Nephron progenitor cell (in vitro differentiated cells): ENCODE results near the gene PLSCR3.

Experiments used
- DNase-seq: peaks from one replicate; pipeline ENCODE4 v3.0.0; 2021
- H3K27ac Mint-ChIP-seq: 2 replicates; pipeline ENCODE4 v1.8.0; 2021; ENCODE audit warnings: mild to moderate bottlenecking, moderate library complexity, mixed read lengths
- H3K27me3 Mint-ChIP-seq: 2 replicates; pipeline ENCODE4 v1.8.0; 2021; ENCODE audit warnings: mild to moderate bottlenecking, low read depth, mixed read lengths; ENCODE audit not compliant: poor library complexity
- H3K36me3 Mint-ChIP-seq: 2 replicates; pipeline ENCODE4 v1.8.0; 2021; ENCODE audit warnings: low read depth, mixed read lengths
- H3K4me1 Mint-ChIP-seq: 2 replicates; pipeline ENCODE4 v1.8.0; 2021; ENCODE audit warnings: mixed read lengths
- H3K4me3 Mint-ChIP-seq: 2 replicates; pipeline ENCODE4 v1.8.0; 2021; ENCODE audit warnings: mild to moderate bottlenecking, moderate library complexity, mixed read lengths
- H3K9me3 Mint-ChIP-seq: 2 replicates; pipeline ENCODE4 v1.8.0; 2021; ENCODE audit warnings: mild to moderate bottlenecking, moderate library complexity, mixed read lengths
- TF ChIP-seq, protein P1 (sequence below): fragments of 200-600 bp; sonication (generic); IDR thresholded peaks from 2 replicates; pipeline ENCODE4 v1.5.0; 2021; ENCODE audit warnings: antibody characterized with exemption

PLSCR3 gene

GRCh38 chr17:7409716-7410115, 15.4 kb upstream of the PLSCR3 start:
- peaks cover 44% of the 10 kb centered on the region for H3K4me1 Mint-ChIP-seq
- no peak for DNase-seq
- no peaks in the 10 kb centered on the region for H3K9me3 Mint-ChIP-seq
- H3K27ac Mint-ChIP-seq = peak overlapping the region; percentile 9
- no peak overlapping the region for H3K4me3 Mint-ChIP-seq
- TF ChIP-seq, protein P1, sequence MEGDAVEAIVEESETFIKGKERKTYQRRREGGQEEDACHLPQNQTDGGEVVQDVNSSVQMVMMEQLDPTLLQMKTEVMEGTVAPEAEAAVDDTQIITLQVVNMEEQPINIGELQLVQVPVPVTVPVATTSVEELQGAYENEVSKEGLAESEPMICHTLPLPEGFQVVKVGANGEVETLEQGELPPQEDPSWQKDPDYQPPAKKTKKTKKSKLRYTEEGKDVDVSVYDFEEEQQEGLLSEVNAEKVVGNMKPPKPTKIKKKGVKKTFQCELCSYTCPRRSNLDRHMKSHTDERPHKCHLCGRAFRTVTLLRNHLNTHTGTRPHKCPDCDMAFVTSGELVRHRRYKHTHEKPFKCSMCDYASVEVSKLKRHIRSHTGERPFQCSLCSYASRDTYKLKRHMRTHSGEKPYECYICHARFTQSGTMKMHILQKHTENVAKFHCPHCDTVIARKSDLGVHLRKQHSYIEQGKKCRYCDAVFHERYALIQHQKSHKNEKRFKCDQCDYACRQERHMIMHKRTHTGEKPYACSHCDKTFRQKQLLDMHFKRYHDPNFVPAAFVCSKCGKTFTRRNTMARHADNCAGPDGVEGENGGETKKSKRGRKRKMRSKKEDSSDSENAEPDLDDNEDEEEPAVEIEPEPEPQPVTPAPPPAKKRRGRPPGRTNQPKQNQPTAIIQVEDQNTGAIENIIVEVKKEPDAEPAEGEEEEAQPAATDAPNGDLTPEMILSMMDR = no peak
- peaks cover 2% of the 10 kb centered on the region for H3K27me3 Mint-ChIP-seq
- peaks cover 23% of the 10 kb centered on the region for H3K36me3 Mint-ChIP-seq

GRCh38 chr17:7408863-7409262, 14.5 kb upstream of the PLSCR3 start:
- Mint-ChIP-seq H3K4me3 (no peak overlapping the region), H3K27me3 (peaks cover 2% of the 10 kb centered on the region), H3K36me3 (peaks cover 23% of the 10 kb centered on the region), H3K9me3 (no peaks in the 10 kb centered on the region), H3K4me1 (peaks cover 44% of the 10 kb centered on the region), H3K27ac (peak overlapping the region; percentile 72)
- TF ChIP-seq, protein P1 = no peak
- no peak for DNase-seq

DNA sequence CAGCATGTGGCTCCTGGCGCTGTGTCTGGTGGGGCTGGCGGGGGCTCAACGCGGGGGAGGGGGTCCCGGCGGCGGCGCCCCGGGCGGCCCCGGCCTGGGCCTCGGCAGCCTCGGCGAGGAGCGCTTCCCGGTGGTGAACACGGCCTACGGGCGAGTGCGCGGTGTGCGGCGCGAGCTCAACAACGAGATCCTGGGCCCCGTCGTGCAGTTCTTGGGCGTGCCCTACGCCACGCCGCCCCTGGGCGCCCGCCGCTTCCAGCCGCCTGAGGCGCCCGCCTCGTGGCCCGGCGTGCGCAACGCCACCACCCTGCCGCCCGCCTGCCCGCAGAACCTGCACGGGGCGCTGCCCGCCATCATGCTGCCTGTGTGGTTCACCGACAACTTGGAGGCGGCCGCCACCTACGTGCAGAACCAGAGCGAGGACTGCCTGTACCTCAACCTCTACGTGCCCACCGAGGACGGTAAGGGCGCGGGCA, 14.0 kb upstream of the PLSCR3 start:
- DNase-seq = no peak
- no peaks in the 10 kb centered on the region for H3K9me3 Mint-ChIP-seq
- no peak overlapping the region for H3K4me3 Mint-ChIP-seq
- H3K27ac Mint-ChIP-seq = no peak overlapping the region
- TF ChIP-seq, protein P1 = no peak
- H3K27me3 Mint-ChIP-seq = peaks cover 2% of the 10 kb centered on the region
- H3K4me1 Mint-ChIP-seq = peaks cover 43% of the 10 kb centered on the region
- H3K36me3 Mint-ChIP-seq = peaks cover 23% of the 10 kb centered on the region

DNA sequence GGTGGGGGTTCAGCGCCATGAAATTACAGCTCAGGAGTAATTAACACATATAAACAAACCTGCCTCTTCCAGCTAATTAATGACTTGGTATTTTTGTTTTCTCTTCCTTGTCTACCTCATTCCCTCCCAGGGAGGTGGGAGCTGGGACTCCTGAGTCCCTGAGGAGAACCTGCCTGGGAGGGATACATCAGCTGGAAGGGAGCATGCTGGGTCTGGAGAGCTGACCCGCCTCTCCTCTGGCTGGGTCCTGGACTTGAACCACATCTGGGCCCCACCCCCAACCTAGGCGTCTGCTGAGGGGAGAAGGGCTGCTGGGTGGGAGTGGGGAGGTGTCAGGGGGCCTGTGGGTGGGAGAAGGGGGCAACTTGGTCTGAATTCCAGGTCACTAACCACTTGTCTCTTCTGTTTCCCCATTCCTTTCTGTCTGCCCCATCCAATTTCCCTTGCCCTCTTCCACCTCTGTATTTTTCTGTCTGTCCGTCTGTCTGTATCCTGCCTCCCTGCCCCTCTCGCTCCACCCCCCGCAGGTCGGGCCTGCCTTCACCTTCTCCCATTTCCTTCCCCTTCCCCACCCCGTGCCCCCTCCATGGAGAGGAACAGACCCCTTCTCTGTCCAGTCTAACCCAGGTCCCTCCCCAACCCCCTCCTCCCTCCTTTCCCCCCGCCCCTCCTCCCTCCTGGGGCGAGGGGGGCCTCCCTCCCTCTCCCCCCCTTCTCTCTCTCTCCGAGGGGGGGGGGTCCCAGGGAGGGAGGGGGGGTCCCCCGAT, 13.3 kb upstream of the PLSCR3 start, which contains the start of gene NLGN2:
NLGN2 (plus strand) TSS at position 361 of the 767 bp plus-strand sequence. CDS start 411 bp downstream, outside the sequence.
- DNase-seq = no peak
- Mint-ChIP-seq H3K4me1 (peaks cover 43% of the 10 kb centered on the region), H3K27ac (no peak within 1 kb of the TSS), H3K4me3 (peak within 1 kb of the TSS; percentile 48), H3K27me3 (peaks cover 2% of the 10 kb centered on the region), H3K9me3 (no peaks in the 10 kb centered on the region), H3K36me3 (peaks cover 23% of the 10 kb centered on the region)
- TF ChIP-seq, protein P1 = no peak

GRCh38 chr17:7407082-7407481, 12.8 kb upstream of the PLSCR3 start:
- TF ChIP-seq, protein P1 = no peak
- H3K27ac Mint-ChIP-seq = no peak overlapping the region
- peaks cover 39% of the 10 kb centered on the region for H3K4me1 Mint-ChIP-seq
- no peak for DNase-seq
- H3K9me3 Mint-ChIP-seq = no peaks in the 10 kb centered on the region
- H3K27me3 Mint-ChIP-seq = peaks cover 2% of the 10 kb centered on the region
- H3K4me3 Mint-ChIP-seq = peak overlapping the region; percentile 48
- peaks cover 20% of the 10 kb centered on the region for H3K36me3 Mint-ChIP-seq
